DMS 273 treated with DMSO at 0.1 percent for 48 hours (cell line): ENCODE results near the gene RALGPS1.

Source experiments
- DNase-seq: peaks from one replicate; lab custom pipeline; 2025; lab: John Stamatoyannopoulos, UW

RALGPS1 gene

DNA sequence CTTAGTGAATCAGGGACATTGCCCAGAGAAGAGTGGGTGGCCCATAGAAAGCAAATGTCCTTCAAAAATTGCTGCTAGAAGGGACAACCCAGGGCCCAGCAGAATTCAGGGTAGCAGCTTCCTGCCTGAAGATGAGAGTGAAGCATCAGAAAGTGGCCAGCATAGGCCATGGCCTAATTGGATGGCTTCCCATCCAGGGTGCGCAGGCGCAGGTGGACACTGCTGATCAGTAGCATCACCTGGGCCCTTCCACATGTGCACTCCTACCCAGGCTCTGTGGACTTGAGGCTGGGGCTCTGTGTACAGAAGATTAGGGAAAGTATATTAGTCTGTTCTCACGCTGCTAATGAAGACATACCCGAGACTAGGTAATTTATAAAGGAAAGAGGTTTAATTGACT is 291.4 kb downstream of the RALGPS1 start:
- DNase-seq: no peak

- DNase-seq: no peak
Measured at GRCh38 chr9:127206666-127207065, 292.1 kb downstream of the RALGPS1 start.

- DNase-seq: no peak
Measured at GRCh38 chr9:127207734-127208410, 293.3 kb downstream of the RALGPS1 start.

GRCh38 chr9:127208416-127208815 is 293.8 kb downstream of the RALGPS1 start:
- no peak for DNase-seq

DNA sequence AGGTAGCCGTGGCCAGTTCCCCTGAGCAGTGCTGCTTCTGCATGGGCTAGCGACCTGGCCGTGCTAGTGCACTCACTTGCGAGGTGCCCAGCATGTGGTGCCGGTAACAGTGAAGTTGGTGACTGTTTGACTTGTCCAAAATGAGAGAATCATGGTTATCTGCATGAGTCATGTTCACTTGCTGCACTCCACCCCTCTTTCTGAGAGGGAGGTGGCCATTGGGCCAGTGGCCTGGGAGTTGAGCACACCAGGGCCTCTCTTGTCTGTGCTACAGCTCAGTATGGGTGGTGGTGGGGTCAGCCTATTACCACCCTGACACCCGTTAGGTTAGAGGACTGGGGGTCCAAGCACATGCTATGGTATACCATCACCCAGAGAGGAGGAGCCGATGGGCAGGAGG is 294.6 kb downstream of the RALGPS1 start:
- no peak for DNase-seq

DNA sequence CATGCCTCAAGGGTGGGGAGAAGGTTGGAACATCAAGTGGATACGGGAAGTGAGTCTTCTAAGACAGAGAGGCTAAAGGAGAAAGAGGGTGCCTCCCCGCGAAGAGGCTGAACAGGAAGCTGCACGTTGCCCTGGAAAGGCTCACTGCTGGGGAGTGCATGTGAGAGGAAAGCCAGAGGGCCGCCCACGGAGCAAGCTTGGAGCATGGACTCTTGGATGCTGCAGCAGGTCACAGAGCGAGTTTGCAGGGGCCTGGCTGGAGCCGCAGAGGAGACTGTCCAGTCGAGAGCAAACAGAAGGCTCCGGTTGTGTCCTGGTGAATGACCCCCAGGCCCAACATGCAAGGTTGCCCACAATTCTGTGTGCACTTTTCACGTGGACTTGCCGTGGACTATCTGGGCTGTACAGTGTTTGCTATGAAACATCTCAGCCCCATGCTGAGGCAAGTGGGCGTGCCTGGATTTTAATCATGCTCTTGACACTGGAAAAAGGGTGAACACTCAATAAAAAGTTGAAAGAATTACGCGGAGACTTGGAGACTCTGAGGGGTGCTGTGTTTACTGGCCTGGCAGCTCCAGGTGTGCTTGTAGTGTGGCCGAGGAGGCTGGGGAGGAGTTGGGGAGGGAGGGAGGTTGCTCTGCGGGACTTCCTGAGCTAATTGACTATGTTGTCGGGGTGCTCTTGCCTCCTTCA is 295.5 kb downstream of the RALGPS1 start:
- DNase-seq: no peak

DNA sequence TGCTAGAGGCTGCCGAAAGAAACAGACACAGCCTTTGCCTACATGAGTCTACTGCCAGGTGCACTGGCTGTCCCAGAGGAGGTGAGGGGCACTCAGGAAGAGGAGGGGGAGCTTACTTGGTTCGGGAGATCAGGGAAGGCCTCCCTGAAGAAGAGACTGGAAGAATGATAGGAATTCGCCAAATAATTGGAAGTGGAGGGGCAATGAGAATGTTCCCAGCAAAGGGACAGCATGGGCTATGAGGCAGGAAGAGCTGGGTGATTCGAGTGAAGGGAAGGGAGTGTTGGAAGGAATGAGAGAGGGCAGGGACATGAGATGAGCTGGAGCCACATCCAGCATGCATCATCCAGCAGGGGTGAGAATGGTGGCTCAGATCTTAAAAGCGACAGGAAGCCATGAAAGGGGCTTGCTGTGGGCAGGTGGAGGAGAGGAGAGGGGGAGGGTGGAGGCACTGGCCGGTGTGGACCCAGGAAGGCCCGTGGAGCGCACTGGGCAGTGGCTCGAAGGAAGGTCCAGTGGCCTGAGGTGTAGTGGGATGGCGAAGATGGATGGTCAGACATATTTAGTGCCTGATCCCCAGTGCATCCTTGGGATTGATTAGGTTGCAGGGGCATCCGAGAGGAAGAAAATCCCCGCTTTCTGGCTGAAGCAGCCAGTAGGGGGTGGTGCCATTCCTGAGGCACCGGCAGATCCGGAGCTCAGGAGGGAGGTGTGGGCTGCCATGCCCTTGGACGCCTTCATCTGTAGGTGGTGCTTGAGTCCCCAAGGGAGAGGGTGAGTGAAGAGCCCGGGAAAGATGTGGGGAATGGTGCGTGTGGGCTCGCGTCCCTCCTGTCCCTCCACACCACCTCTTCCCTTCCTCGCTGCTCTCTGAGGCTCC is 296.5 kb downstream of the RALGPS1 start:
- DNase-seq: no peak

GRCh38 chr9:127211983-127212382 is 297.4 kb downstream of the RALGPS1 start:
- no peak for DNase-seq

GRCh38 chr9:127212453-127212852 is 297.9 kb downstream of the RALGPS1 start:
- no peak for DNase-seq

DNA sequence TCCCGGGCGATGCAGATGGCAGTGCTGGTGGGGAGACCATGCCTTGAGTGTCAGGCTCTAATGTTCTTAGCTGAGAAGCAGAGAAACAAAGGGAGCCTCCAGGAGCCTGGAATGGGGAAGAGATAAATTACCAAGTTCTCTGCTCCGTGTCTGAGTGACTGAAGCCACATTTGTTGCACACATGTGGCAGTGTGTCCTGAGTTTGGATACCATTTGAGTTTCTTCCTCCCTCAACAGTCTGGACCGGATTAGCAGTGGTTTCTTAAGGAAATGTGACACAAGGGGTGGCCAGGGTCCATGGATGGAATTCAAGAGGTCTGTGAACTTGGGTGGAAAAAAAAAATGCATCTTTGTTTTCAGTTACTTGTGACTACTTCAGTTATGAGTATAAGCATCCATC is 299.3 kb downstream of the RALGPS1 start:
- DNase-seq: no peak

DNA sequence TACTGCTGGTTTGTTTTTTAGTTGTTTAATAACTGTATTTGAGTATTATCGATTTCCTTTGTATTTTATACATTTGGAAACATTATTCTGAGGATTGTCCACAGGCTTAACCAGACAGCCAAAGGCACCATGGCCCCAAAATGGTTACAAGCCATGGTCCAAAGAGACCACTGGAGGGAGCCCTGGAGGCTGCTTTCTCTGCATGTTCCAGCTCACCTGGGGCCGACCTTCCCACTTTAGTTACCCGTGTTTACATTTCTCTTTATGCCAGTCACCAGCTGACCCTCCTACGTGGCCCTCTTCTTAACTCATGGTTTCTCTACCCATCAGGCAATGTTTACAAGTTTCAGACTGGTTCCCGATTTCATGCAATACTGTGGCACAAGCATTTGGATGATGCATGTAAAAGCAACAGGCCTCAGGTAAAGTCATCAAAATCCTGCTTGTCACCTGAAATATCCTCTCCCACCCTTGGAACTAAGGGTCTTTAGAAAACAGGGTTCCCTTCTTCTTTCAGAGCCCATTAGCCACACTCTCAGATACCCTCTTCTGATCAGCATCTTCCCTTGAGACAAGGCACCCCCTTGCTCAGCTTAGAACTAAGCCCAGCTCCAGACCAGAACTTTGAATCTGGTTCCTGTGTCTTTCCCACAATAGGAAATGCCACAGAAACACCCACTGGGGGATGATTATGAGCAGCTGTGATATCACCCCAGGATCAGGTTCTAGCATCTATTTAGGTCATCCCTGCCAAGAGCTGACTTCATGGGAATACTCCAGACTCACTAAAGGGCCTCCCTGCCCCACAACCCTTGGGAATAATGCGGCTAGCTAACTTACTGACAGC is 300.1 kb downstream of the RALGPS1 start:
- DNase-seq: no peak

- DNase-seq: no peak
Measured at GRCh38 chr9:127215268-127216209, 301.0 kb downstream of the RALGPS1 start.

GRCh38 chr9:127216210-127216887 is 301.8 kb downstream of the RALGPS1 start:
- DNase-seq: no peak

GRCh38 chr9:127216888-127217217 is 302.3 kb downstream of the RALGPS1 start:
- DNase-seq: no peak

- DNase-seq: no peak
Measured at GRCh38 chr9:127218818-127219217, 304.2 kb downstream of the RALGPS1 start.

DNA sequence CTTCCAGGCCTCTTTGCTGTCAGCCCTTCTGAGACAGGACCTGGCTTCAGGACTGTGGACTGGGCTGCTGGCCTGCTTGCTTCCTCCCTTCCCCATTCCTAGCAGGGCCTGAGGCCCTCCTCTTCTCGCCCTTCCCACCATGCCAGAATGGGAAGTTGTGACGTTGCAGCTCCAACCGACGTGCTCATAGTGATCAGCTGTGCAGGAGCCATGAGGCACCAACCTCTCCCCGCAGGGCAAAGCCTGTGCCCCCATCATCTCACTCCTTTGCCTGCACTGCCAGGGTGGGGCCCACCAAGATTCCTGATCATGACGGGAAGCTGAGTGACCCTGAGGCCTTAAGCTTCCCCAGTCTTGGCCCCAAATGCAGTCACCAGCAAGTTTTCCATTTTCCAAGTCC is 304.9 kb downstream of the RALGPS1 start:
- no peak for DNase-seq

DNA sequence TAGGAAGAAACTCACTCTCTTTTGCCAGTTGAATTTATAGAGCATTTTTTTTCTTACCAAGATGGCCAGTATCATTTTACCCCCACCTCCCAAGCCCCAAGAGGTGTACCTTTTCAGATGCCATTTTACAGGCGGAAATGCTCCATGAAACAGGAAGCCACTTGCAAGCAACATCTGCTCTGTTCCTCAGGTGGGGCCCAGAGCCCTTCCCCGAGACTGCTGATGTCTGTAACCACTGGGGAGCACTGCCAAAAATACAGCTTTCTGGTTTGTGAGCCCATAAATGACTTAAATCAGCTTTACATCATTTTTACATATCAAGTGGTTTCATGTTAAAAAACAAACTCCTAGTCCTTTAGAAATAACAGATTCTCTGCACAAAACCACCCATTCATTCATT is 307.1 kb downstream of the RALGPS1 start:
- DNase-seq: no peak

GRCh38 chr9:127222388-127223095 is 308.0 kb downstream of the RALGPS1 start:
- DNase-seq: no peak

- DNase-seq: no peak
Measured at GRCh38 chr9:127223266-127223665, 308.7 kb downstream of the RALGPS1 start.

DNA sequence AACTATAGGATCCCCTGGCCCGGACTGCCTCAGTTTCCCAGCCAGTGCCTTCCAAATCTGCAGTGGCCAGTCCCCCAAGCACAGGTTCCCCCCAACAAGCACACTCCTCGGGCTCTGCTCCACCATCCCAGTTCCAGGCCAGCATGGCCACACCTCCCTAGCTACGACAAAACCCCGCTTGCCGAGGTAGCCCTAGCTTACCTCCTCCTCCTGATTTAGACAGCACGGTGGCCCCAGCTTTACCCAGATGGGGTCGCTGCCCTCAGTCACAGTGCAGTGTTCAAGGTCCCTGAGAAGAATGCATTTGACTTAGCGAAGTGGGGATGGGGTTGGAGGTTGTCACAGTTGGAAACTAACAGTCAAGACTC is 309.2 kb downstream of the RALGPS1 start:
- no peak for DNase-seq
